Loucy (cell line): Measurements from ENCODE around the gene GSE1.

Source experiments
- CTCF ChIP-seq: fragments of 200-600 bp; sonication (generic); conservative IDR thresholded peaks from 2 replicates; pipeline ENCODE4 v1.5.1; 2014; ENCODE audit warnings: mild to moderate bottlenecking, antibody characterized with exemption, low read length
- EZH2phosphoT487 ChIP-seq: fragments of 200-600 bp; IDR thresholded peaks from 2 replicates; pipeline ENCODE4 v1.6.1; 2018; ENCODE audit warnings: antibody characterized with exemption, mild to moderate bottlenecking, moderate library complexity, borderline replicate concordance

- no peak for TF ChIP-seq CTCF
- no peak for TF ChIP-seq EZH2phosphoT487
Measured at GRCh38 chr16:85573696-85574641, 39.2 kb upstream of the GSE1 start.
